ENCODE data around the gene HIBCH.

- no peak for TF ChIP-seq CTCF (IDR thresholded peaks at IDR 0.05)
- TF ChIP-seq ATF2 (CRISPR knock-in tag; IDR thresholded peaks at IDR 0.05; ENCODE audit: borderline replicate concordance, low read depth), result no peak
These were observed 134.2 kb downstream of the HIBCH start for GRCh38 chr2:190185380-190185779.
